ENCODE data around the gene ZRANB3.
"Not testable (repeated sequence)": the region's sequence is repeated elsewhere in the genome, so short reads cannot be mapped to it uniquely, and the experiment has no call there.

Gene ZRANB3

GRCh38 chr2:135475128-135475527 lies 55.9 kb downstream of the ZRANB3 start:
- DNase-seq: no peak

GRCh38 chr2:135473567-135473966 lies 57.5 kb downstream of the ZRANB3 start:
- peak; percentile 1 to 4 for DNase-seq

GRCh38 chr2:135471106-135471505 lies 59.9 kb downstream of the ZRANB3 start:
- no peak for DNase-seq

GRCh38 chr2:135457279-135457678 lies 73.7 kb downstream of the ZRANB3 start:
- DNase-seq: no peak

GRCh38 chr2:135456835-135457234 lies 74.2 kb downstream of the ZRANB3 start:
- no peak for DNase-seq

GRCh38 chr2:135456431-135456830 lies 74.6 kb downstream of the ZRANB3 start:
- no peak for DNase-seq

GRCh38 chr2:135454608-135455007 lies 76.4 kb downstream of the ZRANB3 start:
- DNase-seq: no peak

GRCh38 chr2:135453027-135453426 lies 78.0 kb downstream of the ZRANB3 start:
- DNase-seq: not testable (repeated sequence)

GRCh38 chr2:135451966-135452365 lies 79.1 kb downstream of the ZRANB3 start:
- DNase-seq: no peak

GRCh38 chr2:135443013-135443412 lies 88.0 kb downstream of the ZRANB3 start:
- DNase-seq: not testable (repeated sequence)

- not testable (repeated sequence) for DNase-seq
These were observed 95.9 kb downstream of the ZRANB3 start for GRCh38 chr2:135435155-135435554.

- DNase-seq: no peak
These were observed 106.2 kb downstream of the ZRANB3 start for GRCh38 chr2:135424849-135425248.

- DNase-seq: no peak
These were observed 108.1 kb downstream of the ZRANB3 start for GRCh38 chr2:135422898-135423297.

- no peak for DNase-seq
These were observed 119.4 kb downstream of the ZRANB3 start for GRCh38 chr2:135411646-135412045.

- no peak for DNase-seq
These were observed 121.6 kb downstream of the ZRANB3 start for GRCh38 chr2:135409436-135409835.

GRCh38 chr2:135396259-135396658 lies 134.8 kb downstream of the ZRANB3 start:
- DNase-seq: not testable (repeated sequence)

- DNase-seq: no peak
These were observed 144.0 kb downstream of the ZRANB3 start for GRCh38 chr2:135386993-135387392.

GRCh38 chr2:135378591-135378990 lies 152.4 kb downstream of the ZRANB3 start:
- DNase-seq: no peak

GRCh38 chr2:135373702-135374101 lies 157.3 kb downstream of the ZRANB3 start:
- no peak for DNase-seq

GRCh38 chr2:135349941-135350340 lies 181.1 kb downstream of the ZRANB3 start:
- DNase-seq: no peak

- DNase-seq: not testable (repeated sequence)
These were observed 182.8 kb downstream of the ZRANB3 start for GRCh38 chr2:135348096-135348704.

GRCh38 chr2:135337071-135337470 lies 193.9 kb downstream of the ZRANB3 start:
- no peak for DNase-seq

GRCh38 chr2:135335256-135335655 lies 195.8 kb downstream of the ZRANB3 start:
- no peak for DNase-seq

- DNase-seq: no peak
These were observed 203.9 kb downstream of the ZRANB3 start for GRCh38 chr2:135327146-135327545.

All from activated CD4-positive, alpha-beta T cell treated with anti-CD3 and anti-CD28 coated beads, Interleukin-2, amount 50 U/mL, for 4 hours (primary cell).